Hepatocyte (in vitro differentiated cells): ENCODE data around the gene ANGPTL4.

Experiments
- EZH2phosphoT487 ChIP-seq: fragments of 200-600 bp; sonication (generic); IDR thresholded peaks from one replicate; pipeline ENCODE4 v1.6.1; 2018; ENCODE audit warnings: antibody characterized with exemption, mild to moderate bottlenecking, low read depth, moderate library complexity; ENCODE audit not compliant: unreplicated experiment, severe bottlenecking
- TF ChIP-seq, protein P1 (sequence below): fragments of 200-600 bp; sonication (generic); IDR thresholded peaks from 2 replicates; pipeline ENCODE4 v1.5.1; 2016; ENCODE audit warnings: antibody characterized with exemption, mild to moderate bottlenecking; ENCODE audit not compliant: poor library complexity

DNA sequence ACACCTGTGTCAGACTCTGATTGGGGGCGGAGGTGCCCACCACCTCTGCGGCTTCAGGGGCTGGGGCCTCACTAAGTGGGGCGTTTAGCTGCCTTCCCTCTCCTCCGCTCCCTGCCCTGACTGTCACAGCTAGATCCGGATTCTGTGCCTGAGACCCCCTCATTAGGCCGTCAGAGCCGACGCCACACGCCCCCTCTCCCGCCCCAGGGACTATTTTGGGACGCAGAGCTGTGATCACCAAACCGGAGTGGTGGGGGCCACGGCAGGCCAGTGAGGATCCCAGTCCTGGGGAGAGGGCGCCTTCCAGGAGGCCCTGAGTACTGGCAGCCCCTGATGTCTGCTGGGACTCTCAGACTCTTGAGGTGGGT, 21.7 kb upstream of the ANGPTL4 start:
- TF ChIP-seq, protein P1, sequence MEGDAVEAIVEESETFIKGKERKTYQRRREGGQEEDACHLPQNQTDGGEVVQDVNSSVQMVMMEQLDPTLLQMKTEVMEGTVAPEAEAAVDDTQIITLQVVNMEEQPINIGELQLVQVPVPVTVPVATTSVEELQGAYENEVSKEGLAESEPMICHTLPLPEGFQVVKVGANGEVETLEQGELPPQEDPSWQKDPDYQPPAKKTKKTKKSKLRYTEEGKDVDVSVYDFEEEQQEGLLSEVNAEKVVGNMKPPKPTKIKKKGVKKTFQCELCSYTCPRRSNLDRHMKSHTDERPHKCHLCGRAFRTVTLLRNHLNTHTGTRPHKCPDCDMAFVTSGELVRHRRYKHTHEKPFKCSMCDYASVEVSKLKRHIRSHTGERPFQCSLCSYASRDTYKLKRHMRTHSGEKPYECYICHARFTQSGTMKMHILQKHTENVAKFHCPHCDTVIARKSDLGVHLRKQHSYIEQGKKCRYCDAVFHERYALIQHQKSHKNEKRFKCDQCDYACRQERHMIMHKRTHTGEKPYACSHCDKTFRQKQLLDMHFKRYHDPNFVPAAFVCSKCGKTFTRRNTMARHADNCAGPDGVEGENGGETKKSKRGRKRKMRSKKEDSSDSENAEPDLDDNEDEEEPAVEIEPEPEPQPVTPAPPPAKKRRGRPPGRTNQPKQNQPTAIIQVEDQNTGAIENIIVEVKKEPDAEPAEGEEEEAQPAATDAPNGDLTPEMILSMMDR, result no peak
- no peak for TF ChIP-seq EZH2phosphoT487
